ENCODE data around the gene TPH2. TPM values are rescaled to one million over a fixed set of nuclear protein-coding genes. Genes with fewer than 3 reads are reported as not detected.

The TPH2 gene
- total and polyA plus RNA-seq, 2 of the 4 experiments (the other 2 are of a cell fraction), result not detected

DNA sequence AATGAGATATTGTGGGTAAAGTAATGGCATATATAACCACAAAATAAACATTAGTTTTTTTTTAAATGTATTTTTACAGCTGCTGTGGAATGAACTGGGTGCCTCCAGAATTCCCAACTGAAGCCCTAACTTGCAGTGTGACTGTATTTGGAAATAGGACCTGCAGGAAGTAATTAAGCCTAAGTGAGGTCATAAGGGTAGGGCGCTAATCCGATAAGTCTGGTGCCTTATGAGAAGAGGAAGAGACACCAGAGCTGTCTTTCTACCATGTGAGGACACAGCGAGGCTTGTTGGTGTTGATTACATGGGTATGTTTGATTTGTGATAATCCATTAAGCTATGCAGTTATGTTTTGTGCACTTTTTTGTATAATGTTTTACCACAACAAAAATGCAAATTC is 136.8 kb downstream of the TPH2 start:
- BruUV-seq (replicated peaks), result no TSS peak
- H3K56ac ChIP-seq (ENCODE audit: extremely low read depth, insufficient read depth, low read length), result no peak overlapping the region
- no peaks in the 10 kb centered on the region for H3K4me1 ChIP-seq (ENCODE audit: control insufficient read depth, insufficient read depth, low read length)
- H3K14ac ChIP-seq (replicated peaks; ENCODE audit: low read depth, low read length), result no peak overlapping the region
- H3K9ac ChIP-seq (ENCODE audit: low read depth, low read length), result no peak overlapping the region
- no peaks in the 10 kb centered on the region for H3K36me3 ChIP-seq (ENCODE audit: control insufficient read depth, insufficient read depth, low read length)
- no peak overlapping the region for H2BK5ac ChIP-seq (ENCODE audit: low read depth, low read length, poor library complexity, severe bottlenecking)
- H2AK9ac ChIP-seq (replicated peaks; ENCODE audit: low read depth, low read length, poor library complexity), result no peak overlapping the region
- no peak overlapping the region for H3K4ac ChIP-seq (ENCODE audit: low read depth, low read length)
- intact Hi-C loops (cut with micrococcal nuclease), result no loop called here
- POLR2A ChIA-PET (ENCODE audit: unreplicated experiment), result no interaction called here
- no CpG with 5 or more reads among the region's 3 CpGs for WGBS, 2 experiments (ENCODE audit: extremely low coverage in 2 of 2, insufficient read length in 1 of 2)
- CTCF ChIA-PET, result no interaction called here
- no peaks in the 10 kb centered on the region for H4K20me1 ChIP-seq (ENCODE audit: insufficient read depth, low read length)
- no peak overlapping the region for H4K8ac ChIP-seq (ENCODE audit: low read depth in 2 of 2, low read length in 2 of 2)
- H3K4me3 ChIP-seq (ENCODE audit: insufficient read depth, low read depth, low read length), result no peak overlapping the region
- H3K18ac ChIP-seq (ENCODE audit: low read depth, low read length), result no peak overlapping the region
- H2BK120ac ChIP-seq (ENCODE audit: low read depth, low read length), result no peak overlapping the region
- no peak overlapping the region for H3K23ac ChIP-seq (ENCODE audit: low read depth, low read length)
- H3K9me1 ChIP-seq (ENCODE audit: insufficient read depth, low read length), result no peaks in the 10 kb centered on the region
- no peak for DNase-seq
- H2AFZ ChIP-seq (replicated peaks; ENCODE audit: low read length, poor library complexity), result no peak overlapping the region
- no peak overlapping the region for H2BK15ac ChIP-seq (ENCODE audit: low read depth, low read length)
- no peak overlapping the region for H2AK5ac ChIP-seq (ENCODE audit: low read depth, low read length)
- no peak overlapping the region for H3K4me2 ChIP-seq (ENCODE audit: low read depth, low read length)
- TF ChIP-seq, protein P1, sequence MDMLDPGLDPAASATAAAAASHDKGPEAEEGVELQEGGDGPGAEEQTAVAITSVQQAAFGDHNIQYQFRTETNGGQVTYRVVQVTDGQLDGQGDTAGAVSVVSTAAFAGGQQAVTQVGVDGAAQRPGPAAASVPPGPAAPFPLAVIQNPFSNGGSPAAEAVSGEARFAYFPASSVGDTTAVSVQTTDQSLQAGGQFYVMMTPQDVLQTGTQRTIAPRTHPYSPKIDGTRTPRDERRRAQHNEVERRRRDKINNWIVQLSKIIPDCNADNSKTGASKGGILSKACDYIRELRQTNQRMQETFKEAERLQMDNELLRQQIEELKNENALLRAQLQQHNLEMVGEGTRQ (IDR thresholded peaks at IDR 0.05; ENCODE audit: low read depth, low read length), result no peak
- TF ChIP-seq CHD1 (IDR thresholded peaks at IDR 0.05; ENCODE audit: low read depth, low read length) (no peak), RCOR1 (IDR thresholded peaks at IDR 0.05; ENCODE audit: insufficient replicate concordance, low read length) (no peak), RFX5 (IDR thresholded peaks at IDR 0.05; ENCODE audit: low read depth, low read length) (no peak), MAZ (IDR thresholded peaks at IDR 0.05; ENCODE audit: borderline replicate concordance, low read depth, low read length) (no peak), NFE2L2 (IDR thresholded peaks at IDR 0.05; ENCODE audit: low read depth, low read length) (no peak), CEBPB (IDR thresholded peaks at IDR 0.05; ENCODE audit: low read depth, low read length) (no peak), POLR2A (IDR thresholded peaks at IDR 0.05; ENCODE audit: low read depth, low read length) (no peak), MAFK (IDR thresholded peaks at IDR 0.05; ENCODE audit: low read depth, low read length) (no peak), RAD21 (IDR thresholded peaks at IDR 0.05; ENCODE audit: low read length) (no peak), SMC3 (IDR thresholded peaks at IDR 0.05; ENCODE audit: low read depth, low read length) (no peak), BHLHE40 (IDR thresholded peaks at IDR 0.05; ENCODE audit: low read depth, low read length) (no peak), MXI1 (IDR thresholded peaks at IDR 0.05; ENCODE audit: borderline replicate concordance, low read depth, low read length) (no peak), FOS (IDR thresholded peaks at IDR 0.05; ENCODE audit: low read depth, low read length) (no peak)
- TF ChIP-seq, protein P2, sequence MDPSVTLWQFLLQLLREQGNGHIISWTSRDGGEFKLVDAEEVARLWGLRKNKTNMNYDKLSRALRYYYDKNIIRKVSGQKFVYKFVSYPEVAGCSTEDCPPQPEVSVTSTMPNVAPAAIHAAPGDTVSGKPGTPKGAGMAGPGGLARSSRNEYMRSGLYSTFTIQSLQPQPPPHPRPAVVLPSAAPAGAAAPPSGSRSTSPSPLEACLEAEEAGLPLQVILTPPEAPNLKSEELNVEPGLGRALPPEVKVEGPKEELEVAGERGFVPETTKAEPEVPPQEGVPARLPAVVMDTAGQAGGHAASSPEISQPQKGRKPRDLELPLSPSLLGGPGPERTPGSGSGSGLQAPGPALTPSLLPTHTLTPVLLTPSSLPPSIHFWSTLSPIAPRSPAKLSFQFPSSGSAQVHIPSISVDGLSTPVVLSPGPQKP (IDR thresholded peaks at IDR 0.05; ENCODE audit: borderline replicate concordance, low read depth, low read length), result no peak
- TF ChIP-seq, protein P3, sequence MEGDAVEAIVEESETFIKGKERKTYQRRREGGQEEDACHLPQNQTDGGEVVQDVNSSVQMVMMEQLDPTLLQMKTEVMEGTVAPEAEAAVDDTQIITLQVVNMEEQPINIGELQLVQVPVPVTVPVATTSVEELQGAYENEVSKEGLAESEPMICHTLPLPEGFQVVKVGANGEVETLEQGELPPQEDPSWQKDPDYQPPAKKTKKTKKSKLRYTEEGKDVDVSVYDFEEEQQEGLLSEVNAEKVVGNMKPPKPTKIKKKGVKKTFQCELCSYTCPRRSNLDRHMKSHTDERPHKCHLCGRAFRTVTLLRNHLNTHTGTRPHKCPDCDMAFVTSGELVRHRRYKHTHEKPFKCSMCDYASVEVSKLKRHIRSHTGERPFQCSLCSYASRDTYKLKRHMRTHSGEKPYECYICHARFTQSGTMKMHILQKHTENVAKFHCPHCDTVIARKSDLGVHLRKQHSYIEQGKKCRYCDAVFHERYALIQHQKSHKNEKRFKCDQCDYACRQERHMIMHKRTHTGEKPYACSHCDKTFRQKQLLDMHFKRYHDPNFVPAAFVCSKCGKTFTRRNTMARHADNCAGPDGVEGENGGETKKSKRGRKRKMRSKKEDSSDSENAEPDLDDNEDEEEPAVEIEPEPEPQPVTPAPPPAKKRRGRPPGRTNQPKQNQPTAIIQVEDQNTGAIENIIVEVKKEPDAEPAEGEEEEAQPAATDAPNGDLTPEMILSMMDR (conservative IDR thresholded peaks at IDR 0.05; ENCODE audit: low read depth, low read length), result no peak
- H4K91ac ChIP-seq (ENCODE audit: insufficient read depth, low read depth, low read length), result no peak overlapping the region
- no peaks in the 10 kb centered on the region for H3K27me3 ChIP-seq (ENCODE audit: control insufficient read depth, insufficient read depth, low read length)
- no peaks in the 10 kb centered on the region for H3K79me1 ChIP-seq (ENCODE audit: low read depth in 1 of 2, low read length in 2 of 2)
- no peak for ATAC-seq (ENCODE audit: low read depth)
- no peak overlapping the region for H2BK20ac ChIP-seq (ENCODE audit: low read depth, low read length)
- no peaks in the 10 kb centered on the region; the same call in 1 of the 2 replicates for H3K9me3 ChIP-seq (ENCODE audit: control insufficient read depth, insufficient read depth, low read length)
- in situ Hi-C loops (cut with MboI; ENCODE audit: low sequenced_read_pairs), result no loop called here
- dilution Hi-C loops (cut with HindIII; ENCODE audit: low sequenced_read_pairs, unreplicated experiment), result no loop called here
- H3K27ac ChIP-seq (ENCODE audit: insufficient read depth, low read length), result no peak overlapping the region
- no peak overlapping the region for H4K5ac ChIP-seq (ENCODE audit: low read depth, low read length)
